ENCODE measurements around the gene SLC35G2.
"Not testable (repeated sequence)": the region's sequence is repeated elsewhere in the genome, so short reads cannot be mapped to it uniquely, and the experiment has no call there.

Gene SLC35G2

DNA sequence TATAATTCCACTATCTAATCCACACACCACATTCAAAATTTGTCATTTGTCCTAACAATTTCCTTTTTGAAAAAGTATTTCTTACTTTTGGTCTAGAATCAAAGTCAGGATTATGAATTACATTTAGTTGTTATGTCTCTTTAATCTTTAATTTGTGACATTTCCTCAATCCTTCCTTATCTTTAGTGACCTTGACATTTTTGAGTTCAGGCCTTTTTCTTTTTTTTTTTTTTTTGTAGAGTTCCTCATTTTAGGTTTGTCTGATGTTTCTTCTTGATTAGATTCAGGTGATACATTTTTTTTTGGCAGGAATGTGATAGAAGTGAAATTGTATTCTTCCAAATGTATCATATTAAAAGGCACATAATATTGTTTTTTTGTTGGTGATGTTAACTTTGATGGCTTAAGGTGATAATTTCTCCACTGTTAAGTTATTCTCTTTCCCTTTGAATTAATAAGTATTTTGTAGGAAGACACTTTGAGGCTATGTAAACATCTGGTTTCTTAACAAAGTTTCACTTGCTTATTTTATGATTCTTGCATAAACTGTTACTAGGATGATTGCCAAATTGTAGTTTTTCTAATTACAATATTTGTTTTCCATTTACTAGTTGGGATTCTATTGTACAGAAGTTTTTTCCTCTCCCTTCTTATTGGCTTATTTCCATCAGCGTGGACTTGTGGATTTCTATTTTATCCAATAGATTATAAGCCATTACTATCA lies 16.3 kb downstream of the SLC35G2 start:
- DNase-seq (ENCODE audit: low read depth), result no peak

DNA sequence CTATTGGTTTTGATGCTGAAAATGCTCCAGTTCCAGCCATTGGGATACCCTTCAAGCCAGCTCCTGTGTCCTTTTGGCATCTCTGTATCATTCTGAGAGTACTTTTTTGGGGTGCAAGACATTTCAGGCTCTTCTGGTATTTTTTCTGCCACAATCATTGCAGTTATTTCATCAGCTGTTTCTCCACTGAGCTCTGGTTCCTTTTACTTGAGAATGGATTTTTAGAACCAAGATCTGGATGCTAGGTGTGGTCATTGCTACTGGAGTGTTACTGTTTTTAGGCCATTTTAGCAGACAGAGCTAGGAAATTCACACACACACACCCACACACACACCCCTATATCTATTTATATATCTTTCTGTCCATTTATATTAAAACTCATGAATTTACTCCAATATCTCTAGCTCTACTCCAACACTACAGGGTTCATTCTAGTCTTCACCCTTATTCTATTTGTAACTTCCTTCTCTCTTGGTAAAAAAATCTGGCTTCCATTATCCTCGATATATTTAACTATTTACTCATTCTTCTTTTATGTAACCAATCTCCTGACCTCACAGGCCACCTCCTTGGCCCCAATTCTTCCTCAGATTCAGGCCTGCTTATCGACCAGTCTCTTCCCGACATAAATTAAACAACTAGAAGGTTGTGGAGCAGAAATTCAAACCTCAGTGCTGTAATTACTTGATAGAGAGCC lies 17.0 kb downstream of the SLC35G2 start:
- no peak for DNase-seq (ENCODE audit: low read depth)

DNA sequence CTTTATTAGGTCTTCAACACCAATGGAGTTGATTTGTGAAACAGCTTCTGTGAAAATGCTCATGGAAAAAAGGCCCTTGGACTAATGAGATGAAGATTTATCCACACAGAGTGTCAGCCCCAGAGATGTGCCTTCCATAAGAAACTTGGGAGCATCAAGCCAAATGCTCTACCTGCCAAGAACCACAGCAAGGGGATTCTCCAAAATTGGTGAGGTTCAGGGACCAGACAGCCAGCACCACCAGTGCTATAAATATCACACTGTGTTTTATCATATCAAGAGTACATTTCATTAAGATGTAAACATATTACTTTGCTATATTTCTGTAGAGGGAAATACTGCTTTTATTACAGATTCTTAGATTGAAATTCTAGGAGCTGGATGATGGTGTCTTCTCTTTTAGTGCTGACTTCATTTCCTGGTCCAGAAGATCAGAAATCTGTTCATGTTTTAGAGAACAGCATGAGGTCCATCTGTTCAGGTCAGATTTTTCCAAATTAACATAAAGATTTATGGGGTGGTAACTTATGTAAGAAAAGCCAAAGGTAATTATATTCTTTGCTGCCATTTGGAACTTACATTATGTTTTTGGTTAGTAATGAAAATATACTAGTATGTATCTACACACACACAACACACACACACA lies 17.7 kb downstream of the SLC35G2 start:
- no peak for DNase-seq (ENCODE audit: low read depth)

DNA sequence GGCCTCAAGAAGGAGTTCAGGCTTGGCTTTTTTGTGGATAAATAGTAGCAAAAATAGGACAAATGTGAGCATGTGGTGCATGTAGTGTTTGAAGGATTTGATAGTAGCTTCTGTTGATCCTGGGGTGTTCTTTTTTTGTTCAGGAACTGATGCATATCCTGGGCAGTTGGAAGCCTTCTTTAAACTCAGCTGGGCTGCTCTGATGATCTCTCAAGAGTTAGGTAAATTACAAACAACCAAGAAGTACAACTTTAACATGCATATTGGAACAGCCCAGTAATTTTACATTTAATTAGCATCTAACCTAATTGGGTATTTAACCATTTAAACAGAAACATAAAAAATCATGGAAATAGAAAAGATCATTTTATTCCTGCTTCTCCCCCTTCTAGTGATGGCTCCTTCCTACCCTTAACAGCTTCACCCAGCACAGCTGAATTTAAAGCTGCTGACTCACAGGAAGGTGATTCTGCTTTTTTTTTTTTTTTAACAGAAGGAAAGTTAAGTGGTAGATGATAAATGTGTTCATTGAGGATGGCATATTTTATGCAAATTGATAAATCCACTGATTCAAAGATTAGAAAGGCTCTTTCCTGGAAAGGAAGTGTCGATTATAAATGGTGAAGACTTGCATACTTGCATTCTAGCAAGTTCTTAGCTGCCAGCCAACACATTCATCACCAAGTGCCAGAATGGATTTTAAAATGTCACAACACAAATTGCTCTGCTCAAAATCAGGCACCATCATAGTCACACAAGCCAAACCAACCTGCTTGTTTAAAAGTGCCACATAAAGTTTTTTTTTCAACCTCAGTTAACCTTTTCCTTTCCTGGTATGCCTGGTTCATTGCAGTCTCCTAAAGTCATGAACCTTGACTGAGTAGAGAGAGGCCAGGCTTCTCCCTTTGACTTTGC lies 20.0 kb downstream of the SLC35G2 start:
- no peak for DNase-seq (ENCODE audit: low read depth)

DNA sequence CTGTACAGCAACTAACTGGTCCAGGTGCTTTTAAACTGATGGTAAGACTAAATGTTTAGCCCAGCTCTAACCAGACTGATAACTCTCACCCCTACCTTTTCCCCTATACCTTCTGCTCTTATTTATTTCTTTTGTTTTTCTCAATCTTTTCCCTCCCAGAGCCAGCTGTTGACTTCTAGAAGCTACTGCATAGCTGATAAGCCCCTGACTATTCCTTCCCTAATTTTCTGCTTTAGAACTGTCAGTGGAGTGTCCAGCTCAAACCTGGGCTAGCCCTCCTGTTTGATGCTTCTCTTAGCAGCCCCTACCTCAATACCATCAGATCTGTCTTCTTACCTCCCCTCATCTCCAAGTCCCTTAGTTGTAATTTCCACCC lies 20.6 kb downstream of the SLC35G2 start:
- DNase-seq (ENCODE audit: low read depth), result no peak

DNA sequence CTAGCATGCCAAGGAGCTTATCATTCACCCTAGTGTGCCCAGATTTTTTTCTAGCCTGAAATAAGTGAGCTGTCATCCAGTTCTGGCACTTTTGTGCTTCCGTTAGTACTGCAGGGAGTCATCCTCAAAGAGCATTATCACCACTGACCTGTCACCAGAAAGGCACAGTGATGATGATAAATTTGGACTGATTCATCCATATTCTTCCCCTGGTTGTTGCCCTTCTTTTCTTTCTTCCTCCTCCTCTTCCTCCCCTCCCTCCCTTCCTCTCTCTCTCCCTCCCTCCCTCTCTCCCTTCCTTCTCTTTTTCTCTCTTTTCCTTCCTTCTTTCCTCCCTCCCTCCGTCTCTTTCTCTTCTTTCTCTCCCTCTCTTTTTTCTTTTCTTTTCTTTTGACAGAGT lies 21.3 kb downstream of the SLC35G2 start:
- no peak for DNase-seq (ENCODE audit: low read depth)

DNA sequence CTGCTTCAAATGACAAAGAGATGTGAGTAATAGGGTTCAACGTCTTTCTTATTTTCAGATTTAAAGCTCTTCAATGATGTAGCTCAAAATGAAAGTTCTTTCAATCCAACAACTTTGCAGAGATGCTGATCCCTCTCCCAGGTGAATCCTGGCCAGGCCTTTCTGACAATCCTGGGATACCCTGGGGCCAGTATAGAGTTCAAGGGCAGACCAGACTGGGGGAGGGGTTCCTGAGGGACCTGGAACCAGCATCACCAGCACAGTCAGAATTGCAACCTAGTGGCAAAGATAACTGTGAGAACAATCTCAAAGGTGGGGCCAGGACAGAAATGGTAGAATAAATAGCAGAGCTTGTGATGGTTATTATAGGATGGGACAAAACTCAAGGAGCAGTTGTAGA lies 23.4 kb downstream of the SLC35G2 start:
- DNase-seq (ENCODE audit: low read depth), result no peak

DNA sequence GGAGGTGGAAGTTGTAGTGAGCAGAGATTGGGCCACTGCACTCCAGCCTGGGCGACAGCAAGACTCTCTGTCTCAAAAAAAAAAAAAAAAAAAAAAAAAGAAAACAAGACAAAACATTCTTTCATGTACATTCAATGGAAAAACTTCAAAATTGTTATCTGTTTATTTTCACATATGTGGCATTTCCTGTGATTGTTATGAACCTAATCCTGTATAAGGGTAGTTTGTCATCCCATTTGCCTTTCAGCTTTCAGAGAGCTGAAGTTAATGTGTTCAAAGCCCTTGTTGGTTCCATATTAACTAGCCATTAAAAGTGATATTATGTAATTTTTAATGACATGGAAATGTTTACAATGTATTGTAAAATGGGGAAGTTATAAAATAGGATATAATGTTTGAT lies 25.8 kb downstream of the SLC35G2 start:
- DNase-seq (ENCODE audit: low read depth), result no peak

DNA sequence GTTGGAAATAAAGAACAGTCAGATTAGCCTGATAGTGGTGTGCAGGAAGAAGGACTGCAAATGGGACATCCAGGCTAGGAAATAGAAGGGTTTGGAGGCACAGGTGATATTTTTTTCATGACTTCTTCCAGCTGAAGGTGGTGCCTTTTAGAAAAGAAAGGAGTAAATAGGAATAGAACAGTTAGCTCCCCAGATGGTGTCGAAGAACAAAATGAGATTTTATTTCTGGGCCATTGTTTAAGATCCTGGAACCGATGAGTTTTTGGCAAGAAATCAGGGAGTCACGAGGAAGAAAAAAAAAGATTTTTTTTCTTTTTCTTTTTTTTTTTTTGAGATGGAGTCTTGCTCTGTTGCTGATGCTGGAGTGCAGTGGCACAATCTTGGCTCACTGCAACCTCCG lies 33.3 kb downstream of the SLC35G2 start:
- no peak for DNase-seq (ENCODE audit: low read depth)

DNA sequence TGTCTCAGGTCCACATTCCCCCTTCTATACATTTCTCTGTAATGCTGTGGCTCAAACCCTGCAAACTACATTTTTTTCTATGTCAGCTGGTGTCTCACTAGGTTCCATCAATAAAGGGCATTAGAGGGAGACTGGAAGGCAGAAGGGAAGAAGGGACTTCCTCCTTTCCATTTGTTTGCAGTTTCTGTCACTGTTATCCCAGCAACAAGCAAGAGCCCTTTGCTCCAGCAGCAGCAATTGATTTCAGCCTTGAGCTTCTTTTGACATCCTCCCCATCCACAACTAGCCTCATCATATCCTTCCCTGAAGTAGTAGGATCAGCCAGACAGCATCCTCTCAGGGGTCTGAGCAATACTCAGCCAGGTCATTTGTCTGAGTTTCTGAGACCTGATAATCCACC lies 37.7 kb downstream of the SLC35G2 start:
- DNase-seq (ENCODE audit: low read depth), result no peak

DNA sequence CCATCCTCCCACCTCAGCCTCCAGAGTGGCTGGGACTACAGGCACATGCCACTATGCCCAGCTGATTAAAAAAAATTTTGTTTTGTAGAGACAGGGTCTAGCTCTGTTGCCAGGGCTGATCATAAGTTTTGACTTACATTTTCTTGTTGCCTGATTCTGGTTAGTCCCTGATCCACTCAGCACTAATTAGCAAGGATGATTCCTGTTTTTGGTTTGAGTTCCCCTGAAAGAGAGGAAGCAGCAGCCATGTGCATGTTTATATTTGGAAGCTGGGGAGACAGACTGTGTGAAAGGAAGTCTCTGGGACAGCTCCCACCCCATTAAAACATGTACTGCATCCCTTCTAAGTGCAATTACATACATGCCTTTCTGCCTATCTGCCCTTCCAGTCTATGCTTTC lies 39.5 kb downstream of the SLC35G2 start:
- DNase-seq (ENCODE audit: low read depth), result no peak

DNA sequence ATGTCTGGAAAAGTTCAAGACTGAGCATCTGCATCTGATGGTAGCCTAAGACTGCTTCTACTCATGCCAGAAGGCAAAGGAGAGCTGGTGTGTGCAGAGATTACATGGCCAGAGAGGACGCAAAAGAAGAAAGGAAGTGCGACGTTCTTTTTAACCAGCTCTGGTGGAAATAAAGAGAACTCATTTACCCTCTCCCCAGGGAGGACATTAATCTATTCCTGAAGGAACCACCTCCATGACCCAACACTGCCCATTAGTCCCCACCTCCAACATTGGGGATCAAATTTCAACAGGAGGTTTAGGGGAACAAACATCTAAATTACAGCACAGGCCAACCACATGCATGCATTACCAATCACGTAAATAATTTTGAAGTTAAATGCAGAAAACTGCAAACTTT lies 41.6 kb downstream of the SLC35G2 start:
- DNase-seq (ENCODE audit: low read depth), result no peak

DNA sequence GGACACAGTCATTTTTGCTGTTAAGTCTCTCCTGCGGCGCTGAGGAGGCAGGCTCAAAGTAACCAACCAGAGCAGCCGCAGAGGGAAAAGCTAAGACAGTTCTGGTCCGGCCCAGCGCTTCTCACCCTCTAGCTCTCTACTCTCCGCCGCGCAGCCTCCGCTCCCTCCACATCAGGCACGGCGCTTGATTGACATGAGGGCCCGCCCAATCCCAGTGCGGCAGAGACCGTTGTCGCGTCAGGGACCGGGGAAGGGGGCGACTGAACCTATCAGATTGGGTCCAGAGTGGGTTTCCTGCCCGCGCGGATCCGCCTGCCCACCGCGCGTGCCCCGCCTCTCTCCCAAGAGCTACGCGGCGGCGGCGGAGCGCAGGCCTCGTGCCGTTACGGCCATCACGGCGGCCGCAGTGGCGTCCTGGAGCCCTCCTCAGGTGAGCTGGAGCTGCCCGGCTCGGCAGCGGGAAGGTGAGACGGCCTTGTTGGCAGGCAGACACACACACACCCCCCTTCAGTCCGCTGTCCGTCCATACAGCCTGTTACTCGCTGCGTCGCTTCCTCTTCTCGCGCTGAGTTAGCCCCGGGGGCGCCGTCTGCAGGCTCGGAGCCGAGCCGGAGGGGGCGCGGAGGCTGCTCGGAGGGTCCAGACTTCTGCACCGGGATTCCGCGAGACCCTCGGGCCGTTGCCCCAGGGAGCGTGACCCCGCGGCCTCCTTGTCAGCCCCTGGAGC lies 43.1 kb downstream of the SLC35G2 start, which contains the start of gene NCK1:
TSS of gene NCK1 (plus strand) at position 319 of the 727 bp plus-strand sequence. CDS start 65,794 bp downstream, outside the sequence.
- peak; percentile 94 for DNase-seq (ENCODE audit: low read depth)

DNA sequence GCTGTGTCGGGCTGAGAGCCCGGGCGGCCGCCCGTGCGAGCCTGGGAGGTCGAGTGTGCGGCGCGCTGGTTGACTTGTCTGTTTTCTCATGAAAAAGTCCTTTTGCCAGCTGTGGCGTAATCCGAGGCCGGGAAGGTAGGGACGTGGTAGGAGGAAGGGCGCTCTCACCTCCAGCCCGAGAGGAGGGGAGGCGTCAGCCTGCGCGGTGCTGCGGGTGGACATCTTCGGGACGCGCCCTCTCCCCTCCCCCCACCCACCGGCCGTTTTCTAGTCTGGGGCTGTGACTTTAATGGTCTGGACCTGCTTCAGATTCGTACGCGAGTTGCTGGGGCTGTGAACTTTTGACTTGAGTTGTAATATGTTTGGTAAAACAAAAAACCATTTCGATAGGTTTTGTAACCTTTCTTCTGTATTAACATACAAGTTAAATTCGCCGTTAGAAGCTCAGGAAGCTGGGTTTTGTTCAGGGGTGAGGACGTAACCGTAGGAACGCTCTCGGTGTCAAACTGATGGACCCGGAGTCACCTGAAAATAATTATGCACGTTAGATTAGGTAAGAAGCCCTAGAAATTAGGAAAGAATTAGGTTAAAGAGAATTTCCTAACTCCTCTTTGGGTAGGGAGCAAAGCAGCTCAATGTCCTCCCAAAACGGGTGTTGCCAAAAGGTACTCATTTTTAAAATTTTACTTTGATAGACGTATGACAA lies 43.8 kb downstream of the SLC35G2 start:
- no peak for DNase-seq (ENCODE audit: low read depth)

DNA sequence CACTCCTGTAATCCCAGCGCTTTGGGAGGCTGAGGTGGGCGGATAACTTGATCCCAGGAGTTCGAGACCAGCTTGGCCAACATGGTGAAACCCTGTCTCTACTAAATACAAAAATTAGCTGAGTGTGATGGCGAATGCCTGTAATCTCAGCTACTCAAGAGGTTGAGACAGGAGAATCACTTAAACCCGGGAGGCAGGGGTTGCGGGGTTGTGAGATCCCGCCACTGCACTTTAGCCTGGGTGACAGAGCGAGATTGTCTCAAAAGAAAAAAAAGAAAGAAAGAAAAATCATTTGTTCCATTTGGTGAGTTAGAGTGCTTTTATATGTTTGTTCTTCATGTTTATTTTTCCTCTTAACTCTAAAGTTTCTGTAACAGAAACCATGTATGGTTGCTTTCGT lies 50.4 kb downstream of the SLC35G2 start:
- DNase-seq (ENCODE audit: low read depth), result no peak

DNA sequence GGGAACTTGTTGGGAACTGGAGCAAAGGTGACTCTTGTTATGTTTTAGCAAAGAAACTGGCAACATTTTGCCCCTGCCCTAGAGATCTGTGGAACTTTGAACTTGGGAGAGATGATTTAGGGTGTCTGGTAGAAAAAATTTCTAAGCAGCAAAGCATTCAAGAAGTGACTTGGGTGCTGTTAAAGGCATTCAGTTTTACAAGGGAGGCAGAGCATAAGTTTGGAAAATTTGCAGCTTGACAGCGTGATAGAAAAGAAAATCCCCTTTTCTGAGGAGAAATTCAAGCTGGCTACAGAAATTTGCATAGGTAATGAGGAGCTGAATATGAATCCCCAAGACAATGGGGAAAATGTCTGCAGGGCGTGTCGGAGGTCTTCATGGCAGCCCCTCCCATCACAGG lies 53.3 kb downstream of the SLC35G2 start:
- DNase-seq (ENCODE audit: low read depth), result not testable (repeated sequence)

DNA sequence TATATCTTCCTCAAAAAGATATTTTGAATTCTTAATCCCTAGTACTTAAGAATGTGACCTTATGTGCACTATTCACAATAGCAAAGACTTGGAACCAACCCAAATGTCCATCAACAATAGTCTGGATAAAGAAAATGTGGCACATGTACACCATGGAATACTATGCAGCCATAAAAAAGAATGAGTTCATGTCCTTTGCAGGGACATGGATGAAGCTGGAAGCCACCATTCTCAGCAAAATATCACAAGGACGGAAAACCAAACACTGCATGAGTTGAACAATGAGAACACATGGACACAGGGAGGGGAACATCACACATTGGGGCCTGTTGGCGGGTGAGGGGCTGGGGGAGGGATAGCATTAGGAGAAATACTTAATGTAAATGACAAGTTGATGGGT lies 60.6 kb downstream of the SLC35G2 start:
- not testable (repeated sequence) for DNase-seq (ENCODE audit: low read depth)

DNA sequence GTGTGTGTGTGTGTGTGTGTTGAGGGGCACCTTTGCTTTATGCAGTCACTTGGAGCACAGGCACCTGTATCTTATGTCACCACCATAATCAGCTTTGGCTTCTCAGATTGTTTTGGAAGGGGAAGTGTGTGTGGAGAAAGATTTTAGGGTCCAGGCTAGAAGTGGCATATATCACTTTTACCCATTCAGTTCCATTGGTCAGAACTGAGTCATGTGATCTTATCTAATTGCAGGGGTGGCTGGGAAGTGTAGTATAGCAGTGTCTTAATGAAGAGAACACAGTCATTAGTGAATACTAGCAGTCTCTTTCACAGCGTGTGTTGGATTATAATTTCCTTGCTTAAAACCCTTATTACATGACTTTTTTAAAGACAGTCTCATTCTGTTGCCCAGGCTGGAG lies 63.6 kb downstream of the SLC35G2 start:
- DNase-seq (ENCODE audit: low read depth), result no peak

DNA sequence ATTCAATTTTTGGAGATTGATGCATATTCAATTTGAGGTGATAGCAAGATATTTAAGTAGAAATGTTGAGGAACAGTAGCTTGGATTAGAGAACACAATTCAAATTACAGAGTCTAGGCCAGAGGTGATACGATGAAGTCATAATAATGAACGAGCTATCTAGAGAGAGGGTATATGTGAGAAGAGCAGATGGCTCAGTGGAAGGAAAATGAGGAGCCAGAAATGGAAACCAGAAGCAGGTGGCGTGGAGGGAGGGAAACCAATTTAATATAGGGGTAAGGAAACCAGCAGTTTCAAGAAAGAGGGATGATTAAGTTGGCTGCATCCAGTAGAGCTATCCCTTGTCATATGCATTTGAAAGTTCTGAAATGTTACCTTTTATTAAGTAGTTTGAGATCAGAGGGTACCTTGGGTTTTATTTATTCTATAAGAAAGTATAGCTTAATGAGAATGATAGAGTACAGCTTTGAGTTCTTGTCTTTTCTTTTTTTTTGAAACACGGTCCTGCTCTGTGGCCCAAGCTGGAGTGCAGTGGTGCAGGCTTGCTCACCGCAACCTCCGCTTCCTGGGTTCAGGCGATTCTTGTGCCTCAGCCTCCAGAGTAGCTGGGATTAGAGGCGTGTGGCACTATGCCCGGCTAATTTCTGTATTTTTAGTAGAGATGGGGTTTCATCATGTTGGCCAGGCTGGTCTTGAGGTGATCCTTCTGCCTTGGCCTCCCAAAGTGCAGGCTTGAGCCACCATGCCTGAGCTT lies 65.2 kb downstream of the SLC35G2 start:
- DNase-seq (ENCODE audit: low read depth), result no peak
